ENCODE data around the gene EPX.
A peak's percentile ranks its signal among the peaks of the same experiment; 100 is the strongest.

Gene EPX

DNA sequence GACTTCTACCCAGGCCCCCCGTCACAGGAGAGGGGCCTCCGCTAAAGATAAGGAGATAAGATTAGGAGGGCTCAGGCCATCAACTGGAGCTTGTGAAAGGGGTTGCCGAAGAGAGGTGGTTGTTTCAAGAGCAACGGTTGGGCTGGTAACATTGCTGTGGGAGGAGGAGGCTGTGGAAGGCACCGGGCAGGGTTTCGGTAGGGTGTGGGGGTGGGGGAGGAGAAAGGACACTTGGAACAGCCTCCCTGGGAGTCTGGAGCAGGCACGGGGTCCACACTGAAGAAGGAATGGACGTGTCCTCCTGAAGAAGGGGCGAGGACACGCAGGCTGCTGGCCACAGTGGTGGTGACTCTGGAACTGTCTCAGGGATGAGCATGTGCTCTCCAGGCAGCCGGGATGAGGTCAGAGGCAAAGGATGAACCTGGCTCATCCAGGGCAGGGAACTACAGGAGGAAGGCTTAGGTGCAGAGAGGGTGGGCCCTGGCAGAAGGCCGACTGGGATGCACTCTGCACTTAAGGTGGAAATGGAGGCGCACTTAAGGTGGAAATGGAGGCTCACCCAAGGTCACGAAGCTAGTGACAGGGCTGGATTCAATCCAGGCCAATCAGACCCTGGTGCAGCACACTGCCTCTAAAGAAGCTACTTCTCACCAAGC, 1.2 kb upstream of the EPX start:
- Histone ChIP-seq H3K4me1 (peaks cover 14 to 43% (median 37%) of the 10 kb centered on the region in 10 experiments), H3K27ac (no peak overlapping the region), H3K9ac (no peak overlapping the region), H4K20me1 (peaks cover 0 to 7% (median 0%) of the 10 kb centered on the region in 11 experiments; a peak in 2 of 22 replicates), H3K4me2 (no peak overlapping the region), H3K36me3 (no peaks in the 10 kb centered on the region), H3K4me3 (no peak overlapping the region), H3K9me3 (replicated peaks in 1 of 11) (no peaks in the 10 kb centered on the region), H3K27me3 (no peaks in the 10 kb centered on the region)
- no peak for TF ChIP-seq Cebpa-rat (IDR thresholded peaks at IDR 0.05)

DNA sequence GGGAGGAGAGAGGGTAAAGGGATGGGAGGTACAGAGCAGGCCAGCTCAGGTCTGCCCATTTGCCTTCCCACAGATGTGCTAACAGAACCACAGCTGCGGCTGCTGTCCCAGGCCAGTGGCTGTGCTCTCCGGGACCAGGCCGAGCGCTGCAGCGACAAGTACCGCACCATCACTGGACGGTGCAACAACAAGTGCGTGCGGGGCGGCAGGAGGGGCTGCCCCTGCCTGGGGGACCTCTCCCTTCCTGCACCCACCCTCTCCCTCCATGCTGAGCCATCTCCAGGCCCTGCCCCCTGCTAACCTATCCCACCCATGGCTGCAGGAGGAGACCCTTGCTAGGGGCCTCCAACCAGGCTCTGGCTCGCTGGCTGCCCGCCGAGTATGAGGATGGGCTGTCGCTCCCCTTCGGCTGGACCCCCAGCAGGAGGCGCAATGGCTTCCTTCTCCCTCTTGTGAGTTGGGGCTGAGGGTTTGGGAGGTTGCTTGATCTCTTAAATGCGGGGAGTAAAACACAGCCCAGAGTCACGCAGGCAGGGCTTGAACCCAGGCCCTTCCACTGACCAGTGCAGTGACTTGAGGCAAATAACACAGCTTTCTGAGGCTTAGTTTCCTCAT, 1.2 kb downstream of the EPX start:
- Histone ChIP-seq H3K4me1 (peaks cover 11 to 39% (median 35%) of the 10 kb centered on the region in 10 experiments), H3K27me3 (no peaks in the 10 kb centered on the region)

DNA sequence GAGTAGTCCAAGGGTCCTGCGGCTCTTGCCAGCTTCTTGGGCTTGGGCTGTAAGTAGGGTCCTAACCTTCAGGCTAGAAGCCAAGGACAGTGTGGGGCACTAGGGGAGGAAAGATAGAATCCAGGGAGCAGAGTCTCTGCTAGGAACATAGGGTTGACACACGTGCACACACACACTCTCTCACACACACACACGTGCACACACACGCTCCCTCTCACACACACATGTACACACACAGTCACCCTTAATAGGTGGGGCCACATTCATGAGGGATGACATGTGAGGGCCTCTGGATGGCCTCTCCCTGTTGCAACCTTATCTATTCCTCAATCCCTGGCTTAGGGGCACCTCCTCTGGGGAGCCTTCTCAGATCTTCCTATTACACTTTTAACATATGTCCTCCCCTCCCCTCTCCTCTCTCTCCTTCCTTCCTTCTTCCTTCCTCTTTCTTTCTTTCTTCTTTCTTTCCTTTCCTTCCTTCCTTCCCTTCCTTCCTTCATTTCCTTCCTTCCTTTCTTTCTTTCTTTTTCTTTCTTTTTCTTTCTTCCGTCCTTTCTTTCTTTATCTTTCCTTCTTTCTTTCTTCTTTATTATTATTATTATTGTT, 3.1 kb downstream of the EPX start:
- Histone ChIP-seq H3K36me3 (no peaks in the 10 kb centered on the region), H3K9me3 (replicated peaks in 1 of 11) (no peaks in the 10 kb centered on the region), H4K20me1 (peaks cover 0 to 7% (median 0%) of the 10 kb centered on the region in 11 experiments; a peak in 2 of 22 replicates), H3K4me2 (peak overlapping the region in 10 of 11 experiments; percentile 7 to 60 (median 48); a peak in 16 of 22 replicates), H3K9ac (no peak overlapping the region), H3K27ac (no peak overlapping the region), H3K4me1 (peaks cover 0 to 23% (median 19%) of the 10 kb centered on the region in 10 experiments; a peak in 17 of 20 replicates), H3K27me3 (no peaks in the 10 kb centered on the region), H3K4me3 (no peak overlapping the region)
- TF ChIP-seq Cebpa-rat (IDR thresholded peaks at IDR 0.05) = no peak

More for the DNA sequence above, 1.2 kb downstream of the EPX start:
- H3K4me2 ChIP-seq = no peak overlapping the region
- H3K9ac ChIP-seq = no peak overlapping the region
- H3K9me3 ChIP-seq (replicated peaks in 1 of 11) = no peaks in the 10 kb centered on the region
- no peak overlapping the region for H3K27ac ChIP-seq
- H4K20me1 ChIP-seq = peaks cover 0 to 7% (median 0%) of the 10 kb centered on the region in 11 experiments; a peak in 2 of 22 replicates
- no peak overlapping the region for H3K4me3 ChIP-seq
- no peaks in the 10 kb centered on the region for H3K36me3 ChIP-seq
- no peak for TF ChIP-seq Cebpa-rat (IDR thresholded peaks at IDR 0.05)

DNA sequence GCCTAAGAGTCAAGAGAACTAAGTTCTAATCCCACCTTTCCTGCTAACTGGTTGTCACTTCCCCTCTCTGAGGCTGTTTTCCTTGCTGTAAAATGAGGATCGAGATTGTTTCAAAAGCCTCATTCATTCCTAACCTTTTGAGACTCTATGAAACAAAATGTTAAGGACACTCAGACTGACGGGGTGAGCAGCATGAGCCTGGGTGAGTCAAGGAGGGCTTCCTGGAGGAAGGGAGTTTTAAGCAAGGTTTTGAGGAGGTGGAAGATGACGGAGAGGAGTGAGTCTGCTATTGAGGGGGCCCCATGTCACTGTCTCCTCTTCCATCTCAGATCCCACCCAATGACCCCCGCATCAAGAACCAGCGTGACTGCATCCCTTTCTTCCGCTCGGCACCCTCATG, 4.1 kb downstream of the EPX start:
- H3K9me3 ChIP-seq (replicated peaks in 1 of 11) = no peaks in the 10 kb centered on the region
- no peak overlapping the region for H3K27ac ChIP-seq

DNA sequence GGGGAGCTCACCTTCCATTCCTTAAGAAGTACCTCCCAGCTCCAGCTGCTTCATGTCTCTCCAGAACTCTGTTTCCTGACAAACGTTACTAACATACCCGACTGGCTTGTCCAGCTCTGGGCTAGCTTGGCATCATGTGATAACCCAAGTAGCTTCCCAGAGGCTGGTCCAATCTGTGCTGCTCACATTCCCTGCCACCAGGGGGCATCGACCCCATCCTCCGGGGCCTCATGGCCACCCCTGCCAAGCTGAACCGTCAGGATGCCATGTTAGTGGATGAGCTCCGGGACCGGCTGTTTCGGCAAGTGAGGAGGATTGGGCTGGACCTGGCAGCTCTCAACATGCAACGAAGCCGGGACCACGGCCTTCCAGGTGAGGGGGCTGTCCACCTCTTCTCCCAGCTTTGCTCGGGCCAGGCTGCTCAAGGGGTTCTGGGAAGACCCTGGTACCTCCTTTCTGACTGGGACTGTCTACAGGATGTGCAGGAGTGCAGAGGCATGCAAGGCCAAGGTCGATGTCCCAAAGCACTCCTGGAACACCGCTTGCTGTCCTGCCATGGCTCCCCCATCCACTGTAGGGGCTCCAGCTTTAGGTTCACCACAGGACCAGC, 7.6 kb downstream of the EPX start:
- Histone ChIP-seq H3K4me2 (no peak overlapping the region), H3K9ac (no peak overlapping the region), H3K4me1 (peaks cover 0 to 9% (median 7%) of the 10 kb centered on the region in 10 experiments; a peak in 15 of 20 replicates), H4K20me1 (no peaks in the 10 kb centered on the region; a peak in 1 of 22 replicates), H3K4me3 (no peak overlapping the region), H3K9me3 (replicated peaks in 1 of 11) (no peaks in the 10 kb centered on the region), H3K36me3 (no peaks in the 10 kb centered on the region), H3K27me3 (no peaks in the 10 kb centered on the region), H3K27ac (no peak overlapping the region)
- TF ChIP-seq Cebpa-rat (IDR thresholded peaks at IDR 0.05) = no peak

More for the DNA sequence above, 4.1 kb downstream of the EPX start:
- H3K4me2 ChIP-seq = no peak overlapping the region
- H3K9ac ChIP-seq = no peak overlapping the region
- TF ChIP-seq Cebpa-rat (IDR thresholded peaks at IDR 0.05) = no peak
- peaks cover 0 to 23% (median 19%) of the 10 kb centered on the region in 10 experiments; a peak in 17 of 20 replicates for H3K4me1 ChIP-seq
- no peaks in the 10 kb centered on the region for H3K27me3 ChIP-seq
- peaks cover 0 to 7% (median 0%) of the 10 kb centered on the region in 11 experiments; a peak in 2 of 22 replicates for H4K20me1 ChIP-seq
- H3K4me3 ChIP-seq = no peak overlapping the region
- H3K36me3 ChIP-seq = no peaks in the 10 kb centered on the region

DNA sequence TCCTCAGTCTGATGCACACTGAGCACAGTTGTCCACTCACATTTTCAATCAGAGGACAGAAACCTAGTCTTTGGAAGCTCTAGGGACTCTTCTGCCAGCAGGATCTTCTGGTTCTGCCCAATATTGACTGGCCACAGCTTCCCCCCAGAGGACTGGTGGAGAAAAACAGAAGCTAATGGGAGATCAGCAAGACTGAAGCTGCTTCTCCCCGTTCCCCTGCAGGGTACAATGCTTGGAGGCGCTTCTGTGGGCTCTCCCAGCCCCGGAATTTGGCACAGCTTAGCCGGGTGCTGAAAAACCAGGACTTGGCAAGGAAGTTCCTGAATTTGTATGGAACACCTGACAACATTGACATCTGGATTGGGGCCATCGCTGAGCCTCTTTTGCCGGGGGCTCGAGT, 10.3 kb downstream of the EPX start:
- Histone ChIP-seq H3K27ac (no peak overlapping the region), H3K9me3 (replicated peaks in 1 of 11) (no peaks in the 10 kb centered on the region), H3K27me3 (no peaks in the 10 kb centered on the region), H3K36me3 (peaks cover 0 to 21% (median 3%) of the 10 kb centered on the region in 11 experiments; a peak in 8 of 22 replicates), H4K20me1 (no peaks in the 10 kb centered on the region), H3K4me3 (no peak overlapping the region), H3K9ac (no peak overlapping the region), H3K4me2 (no peak overlapping the region), H3K4me1 (no peaks in the 10 kb centered on the region)
- TF ChIP-seq Cebpa-rat (IDR thresholded peaks at IDR 0.05) = no peak

DNA sequence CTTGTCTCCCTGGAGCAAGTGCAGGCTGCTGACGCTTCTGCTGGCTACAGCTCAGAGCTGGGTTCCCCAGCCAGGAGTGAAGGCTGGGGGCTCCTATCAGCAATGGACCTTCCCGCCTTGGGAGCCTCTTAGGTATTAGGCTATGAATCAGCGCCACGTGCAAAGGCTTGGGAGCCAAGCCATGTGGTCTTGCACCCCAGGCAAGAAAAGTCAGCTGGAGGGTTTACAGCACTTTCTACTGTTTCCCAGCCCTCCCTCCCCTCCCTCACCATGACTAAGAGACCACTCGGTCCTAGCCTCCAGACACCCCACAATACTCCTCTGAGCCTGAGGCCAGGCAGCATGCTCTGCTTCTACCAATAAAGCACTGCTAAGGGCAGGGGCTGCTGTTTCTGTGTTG, 12.3 kb downstream of the EPX start:
- Histone ChIP-seq H3K4me1 (no peaks in the 10 kb centered on the region), H3K27me3 (no peaks in the 10 kb centered on the region), H3K4me3 (no peak overlapping the region), H3K9ac (no peak overlapping the region), H3K9me3 (replicated peaks in 1 of 11) (no peaks in the 10 kb centered on the region), H3K36me3 (peaks cover 0 to 33% (median 6%) of the 10 kb centered on the region in 11 experiments; a peak in 10 of 22 replicates), H3K27ac (no peak overlapping the region), H3K4me2 (no peak overlapping the region), H4K20me1 (no peaks in the 10 kb centered on the region)
- no peak for TF ChIP-seq Cebpa-rat (IDR thresholded peaks at IDR 0.05)

DNA sequence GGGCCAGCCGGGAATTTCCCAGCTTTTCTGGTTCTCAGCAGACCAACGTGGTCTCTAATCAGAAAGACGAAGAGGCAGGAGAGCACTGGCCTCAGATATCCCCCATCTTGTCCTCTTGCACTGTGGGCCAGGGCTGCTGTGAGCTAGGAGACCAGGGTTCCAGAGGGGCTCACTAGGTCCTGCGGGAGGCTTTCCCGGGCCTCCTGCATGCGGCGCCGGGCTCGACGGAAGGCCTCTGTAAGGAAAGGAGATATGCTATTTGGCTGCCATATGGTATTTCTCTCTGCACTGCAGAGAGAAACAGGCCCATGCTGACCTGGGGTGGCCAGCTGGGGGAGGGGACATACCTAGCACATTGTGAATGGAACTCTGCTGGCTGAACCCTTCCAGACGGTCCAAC, 13.4 kb downstream of the EPX start:
- H3K4me3 ChIP-seq = no peak overlapping the region
- no peaks in the 10 kb centered on the region for H3K9me3 ChIP-seq (replicated peaks in 1 of 11)
- H3K4me1 ChIP-seq = no peaks in the 10 kb centered on the region
- no peak overlapping the region for H3K9ac ChIP-seq
- H3K36me3 ChIP-seq = peaks cover 0 to 43% (median 9%) of the 10 kb centered on the region in 11 experiments; a peak in 11 of 22 replicates
- H3K27me3 ChIP-seq = no peaks in the 10 kb centered on the region
- H4K20me1 ChIP-seq = no peaks in the 10 kb centered on the region
- H3K4me2 ChIP-seq = no peak overlapping the region
- no peak overlapping the region for H3K27ac ChIP-seq
- TF ChIP-seq Cebpa-rat (IDR thresholded peaks at IDR 0.05) = no peak

DNA sequence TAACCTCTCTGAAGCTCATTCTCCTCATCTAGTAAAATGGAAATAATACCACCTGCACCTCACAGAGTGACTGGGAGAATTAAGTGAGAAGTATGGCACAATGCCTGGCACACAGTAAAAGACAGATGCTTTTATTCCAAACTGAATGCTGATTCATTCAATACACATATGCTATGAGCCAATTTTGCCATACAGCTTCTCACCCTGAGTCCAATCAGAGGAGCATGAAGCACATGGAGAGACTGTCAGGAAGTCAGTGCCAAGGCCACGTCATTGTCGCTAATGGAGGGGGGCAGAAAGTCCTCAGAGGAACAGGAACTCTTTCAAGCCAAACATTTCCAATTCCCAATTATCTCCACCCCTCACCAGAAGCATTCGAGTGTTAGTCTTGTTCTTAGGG, 14.9 kb downstream of the EPX start:
- Histone ChIP-seq H3K9ac (no peak overlapping the region), H4K20me1 (no peaks in the 10 kb centered on the region), H3K27me3 (no peaks in the 10 kb centered on the region), H3K9me3 (replicated peaks in 1 of 11) (no peaks in the 10 kb centered on the region), H3K4me2 (no peak overlapping the region), H3K4me1 (no peaks in the 10 kb centered on the region), H3K4me3 (no peak overlapping the region), H3K36me3 (peaks cover 0 to 48% (median 12%) of the 10 kb centered on the region in 11 experiments; a peak in 13 of 22 replicates), H3K27ac (no peak overlapping the region)
- no peak for TF ChIP-seq Cebpa-rat (IDR thresholded peaks at IDR 0.05)
